NCI-H2227 (cell line): ENCODE data around the gene ABCD1.
A peak's percentile ranks its signal among the peaks of the same experiment; 100 is the strongest.

Experiments used
- DNase-seq: peaks from one replicate; lab custom pipeline; 2025; ENCODE audit not compliant: unreplicated experiment; lab: John Stamatoyannopoulos, UW

Gene ABCD1

GRCh38 chrX:153772316-153773217 is 47.9 kb downstream of the ABCD1 start:
- no peak for DNase-seq

- no peak for DNase-seq
Observed at GRCh38 chrX:153773218-153773611, 48.6 kb downstream of the ABCD1 start.

- DNase-seq = no peak
Observed at GRCh38 chrX:153773741-153774575, 49.3 kb downstream of the ABCD1 start.

- no peak for DNase-seq
Observed at GRCh38 chrX:153774576-153775292, 50.1 kb downstream of the ABCD1 start.

- no peak for DNase-seq
Observed at GRCh38 chrX:153775293-153776119, 50.9 kb downstream of the ABCD1 start.

- DNase-seq = no peak
Observed at GRCh38 chrX:153776120-153776599, 51.5 kb downstream of the ABCD1 start.

- DNase-seq = no peak
Observed at GRCh38 chrX:153776611-153777045, 52.0 kb downstream of the ABCD1 start.

GRCh38 chrX:153777261-153778090 is 52.8 kb downstream of the ABCD1 start:
- DNase-seq = no peak

- DNase-seq = no peak
Observed at GRCh38 chrX:153778181-153778580, 53.5 kb downstream of the ABCD1 start.

- DNase-seq = no peak
Observed at GRCh38 chrX:153778684-153779101, 54.0 kb downstream of the ABCD1 start.

- no peak for DNase-seq
Observed at GRCh38 chrX:153779891-153780677, 55.4 kb downstream of the ABCD1 start.

GRCh38 chrX:153780678-153781427 is 56.2 kb downstream of the ABCD1 start, which contains the start of gene SRPK3:
Gene SRPK3 (plus strand): TSS chrX:153781041. CDS start chrX:153781087, 46 bp downstream.
- DNase-seq = peak; percentile 32

GRCh38 chrX:153781428-153782047 is 56.9 kb downstream of the ABCD1 start:
- no peak for DNase-seq

- DNase-seq = peak; percentile 27
Observed at GRCh38 chrX:153782313-153782712, 57.7 kb downstream of the ABCD1 start.

- DNase-seq = no peak
Observed at GRCh38 chrX:153782871-153783270, 58.2 kb downstream of the ABCD1 start.

GRCh38 chrX:153783378-153784013 is 58.8 kb downstream of the ABCD1 start:
- DNase-seq = no peak
